WERI-Rb-1 (cell line): Measurements from ENCODE around the gene EMC7.

Experiments used
- DNase-seq: peaks from one replicate; pipeline ENCODE4 v3.0.0-alpha.2; 2020
- H3K27ac ChIP-seq: fragments of 250-450 bp; sonication (Bioruptor Pico); 2 replicates; pipeline ENCODE4 v1.5.1; 2020; ENCODE audit warnings: mild to moderate bottlenecking, moderate library complexity
- H3K27me3 ChIP-seq: fragments of 250-450 bp; sonication (Bioruptor Pico); 2 replicates; pipeline ENCODE4 v1.5.1; 2021; ENCODE audit warnings: mild to moderate bottlenecking, low read depth, moderate library complexity; ENCODE audit not compliant: insufficient read depth, severe bottlenecking
- H3K36me3 ChIP-seq: fragments of 250-450 bp; sonication (Bioruptor Pico); 2 replicates; pipeline ENCODE4 v1.5.1; 2020; ENCODE audit warnings: mild to moderate bottlenecking, moderate library complexity
- H3K4me3 ChIP-seq: 2 replicates; pipeline ENCODE4 v1.5.1; 2011; ENCODE audit warnings: low read depth, mild to moderate bottlenecking, control low read depth, low read length
- H3K9me3 ChIP-seq: fragments of 250-450 bp; sonication (Bioruptor Pico); 2 replicates; pipeline ENCODE4 v1.5.1; 2021; ENCODE audit warnings: mild to moderate bottlenecking, moderate library complexity; ENCODE audit not compliant: severe bottlenecking
- TF ChIP-seq, protein P1 (sequence below): IDR thresholded peaks from 2 replicates; pipeline ENCODE4 v1.5.1; 2011; ENCODE audit warnings: low read depth, mild to moderate bottlenecking, control low read depth, inconsistent platforms, low read length

Gene EMC7

DNA sequence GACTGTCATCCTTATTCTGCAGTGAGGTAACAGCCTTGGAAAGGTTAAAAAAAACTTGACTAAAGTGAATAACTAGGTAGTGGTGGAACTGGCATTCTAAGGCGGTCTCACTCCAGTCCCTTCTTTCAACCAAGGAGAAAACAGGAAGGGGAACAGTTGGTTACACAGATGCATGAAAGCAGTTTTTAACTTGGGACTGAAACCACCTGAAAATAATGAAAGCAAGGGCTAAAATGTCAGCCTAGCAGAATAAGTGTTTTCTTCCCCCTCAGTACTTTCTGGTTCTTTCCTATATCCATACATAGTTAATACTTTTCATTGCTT is 61.9 kb downstream of the EMC7 start:
- H3K36me3 ChIP-seq = no peaks in the 10 kb centered on the region
- H3K4me3 ChIP-seq = no peak overlapping the region; the same call in 1 of the 2 replicates
- H3K27me3 ChIP-seq = no peaks in the 10 kb centered on the region
- TF ChIP-seq, protein P1, sequence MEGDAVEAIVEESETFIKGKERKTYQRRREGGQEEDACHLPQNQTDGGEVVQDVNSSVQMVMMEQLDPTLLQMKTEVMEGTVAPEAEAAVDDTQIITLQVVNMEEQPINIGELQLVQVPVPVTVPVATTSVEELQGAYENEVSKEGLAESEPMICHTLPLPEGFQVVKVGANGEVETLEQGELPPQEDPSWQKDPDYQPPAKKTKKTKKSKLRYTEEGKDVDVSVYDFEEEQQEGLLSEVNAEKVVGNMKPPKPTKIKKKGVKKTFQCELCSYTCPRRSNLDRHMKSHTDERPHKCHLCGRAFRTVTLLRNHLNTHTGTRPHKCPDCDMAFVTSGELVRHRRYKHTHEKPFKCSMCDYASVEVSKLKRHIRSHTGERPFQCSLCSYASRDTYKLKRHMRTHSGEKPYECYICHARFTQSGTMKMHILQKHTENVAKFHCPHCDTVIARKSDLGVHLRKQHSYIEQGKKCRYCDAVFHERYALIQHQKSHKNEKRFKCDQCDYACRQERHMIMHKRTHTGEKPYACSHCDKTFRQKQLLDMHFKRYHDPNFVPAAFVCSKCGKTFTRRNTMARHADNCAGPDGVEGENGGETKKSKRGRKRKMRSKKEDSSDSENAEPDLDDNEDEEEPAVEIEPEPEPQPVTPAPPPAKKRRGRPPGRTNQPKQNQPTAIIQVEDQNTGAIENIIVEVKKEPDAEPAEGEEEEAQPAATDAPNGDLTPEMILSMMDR = no peak
- H3K9me3 ChIP-seq = no peaks in the 10 kb centered on the region
- no peak overlapping the region for H3K27ac ChIP-seq
- no peak for DNase-seq

DNA sequence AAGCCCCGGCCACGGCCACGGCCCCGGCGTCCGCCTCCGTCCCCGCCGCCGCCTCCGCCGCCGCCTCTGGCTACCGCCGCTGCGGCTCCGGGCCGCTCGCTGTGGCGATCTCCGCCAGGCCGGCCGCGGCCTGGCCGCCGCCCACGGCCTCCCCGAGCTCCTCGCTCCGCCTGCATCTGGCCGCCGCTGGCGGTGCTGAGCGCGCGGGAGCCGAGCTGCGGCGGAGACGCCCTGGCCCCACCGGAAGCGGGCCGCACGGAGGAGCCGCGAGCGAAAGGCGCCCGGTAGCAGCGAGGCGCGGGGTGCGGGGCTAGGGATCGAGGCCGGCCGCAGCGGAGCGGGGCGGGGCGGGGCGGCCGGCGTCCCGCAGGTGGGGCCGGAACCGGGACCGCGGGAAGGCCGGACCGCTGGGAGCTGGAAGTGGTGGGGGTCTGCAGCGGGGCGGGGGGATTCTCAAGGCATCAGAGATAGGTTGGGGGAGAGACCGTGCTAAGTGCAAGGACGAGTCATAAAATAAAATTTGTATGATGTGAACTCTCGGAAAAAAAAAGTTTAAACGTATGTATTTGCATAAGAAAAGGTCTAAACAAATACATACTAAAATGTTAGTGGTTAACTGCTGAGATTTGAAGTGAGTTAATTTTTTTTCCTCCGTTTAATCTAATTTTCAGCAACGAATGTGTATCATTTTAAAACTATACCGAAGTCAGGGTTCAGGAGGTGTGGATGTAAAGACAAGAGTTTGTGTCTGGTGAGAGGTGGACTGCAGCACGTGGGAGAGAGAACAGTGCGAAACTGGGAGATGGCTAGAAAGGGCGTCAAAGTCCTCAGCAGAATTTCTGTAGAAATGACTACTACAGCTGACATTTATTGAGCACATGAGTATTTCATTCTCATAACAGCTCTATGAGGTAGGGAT is 62.5 kb downstream of the EMC7 start, which contains the start of gene AVEN:
Gene AVEN, minus strand, starts transcription at position 334 of the 919 bp plus-strand sequence. Its CDS starts 158 bp downstream, at position 176.
- Histone ChIP-seq H3K9me3 (no peaks in the 10 kb centered on the region), H3K4me3 (peak within 1 kb of the TSS; percentile 90), H3K36me3 (no peaks in the 10 kb centered on the region), H3K27me3 (no peaks in the 10 kb centered on the region), H3K27ac (peak within 1 kb of the TSS; percentile 78)
- TF ChIP-seq, protein P1 = no peak
- peak; percentile 27 for DNase-seq

DNA sequence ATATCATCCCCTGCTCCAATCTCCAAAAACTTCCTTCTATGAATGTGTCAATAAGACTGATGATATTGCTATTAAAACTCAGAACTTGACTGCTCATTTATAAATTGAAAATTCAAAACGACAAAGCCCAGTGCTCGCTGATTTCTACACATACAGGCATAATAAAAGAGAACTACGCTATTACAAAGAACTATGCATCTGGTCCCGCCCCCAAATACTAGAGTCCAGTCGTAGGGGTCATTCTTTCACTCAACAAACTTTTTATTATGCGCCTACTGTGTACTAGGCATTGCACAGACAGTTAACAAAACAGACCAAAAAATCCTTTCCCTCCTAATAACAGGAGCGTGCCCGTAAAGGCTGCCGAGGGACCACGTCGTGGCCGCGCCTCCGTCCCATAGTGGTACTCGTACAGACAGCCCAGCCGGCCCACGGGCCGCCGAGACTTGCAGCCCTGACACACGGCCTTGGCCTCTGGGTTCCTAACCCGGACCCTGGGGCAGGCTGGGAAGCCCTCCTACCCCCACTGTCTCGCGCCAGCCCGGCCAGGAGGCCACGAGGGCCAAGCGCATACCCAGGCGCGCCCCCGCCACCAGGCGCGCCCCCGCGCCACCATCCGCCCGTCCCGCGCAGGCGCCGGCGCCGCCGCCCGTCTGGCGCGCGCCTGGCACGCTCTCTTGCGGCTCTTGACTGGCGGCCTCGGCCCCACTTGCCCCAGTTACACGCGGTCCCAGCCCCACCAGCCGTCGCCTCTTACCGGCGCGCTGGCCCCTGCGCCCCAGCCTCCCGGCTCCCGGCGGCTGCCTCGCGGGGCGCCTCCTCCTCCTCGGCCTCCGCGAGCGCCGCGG is 63.4 kb downstream of the EMC7 start:
- TF ChIP-seq, protein P1 = no peak
- no peaks in the 10 kb centered on the region for H3K27me3 ChIP-seq
- H3K9me3 ChIP-seq = no peaks in the 10 kb centered on the region
- no peaks in the 10 kb centered on the region for H3K36me3 ChIP-seq
- peak; percentile 82 for DNase-seq
- peak overlapping the region; percentile 90 for H3K4me3 ChIP-seq
- peak overlapping the region; percentile 78 for H3K27ac ChIP-seq
